Stomach (tissue), 4 donors: ENCODE data around the gene DBN1.

Source experiments
- EP300 ChIP-seq: sonication (generic); formaldehyde crosslinking; IDR thresholded peaks from one replicate; pipeline ENCODE4 v1.6.1; 2017; ENCODE audit warnings: antibody characterized with exemption
- POLR2A ChIP-seq, 4 donors: fragments of 450-650 bp; IDR thresholded peaks; one replicate each; pipeline ENCODE4 v1.6.1; 2016; ENCODE audit warnings: antibody characterized with exemption in 4 of 4, control low read depth in 2 of 4, mild to moderate bottlenecking in 1 of 4, moderate library complexity in 1 of 4
- TF ChIP-seq, protein P1 (sequence below), 7 experiments: fragments of 450-650 bp in 4 of 7; fragments of 200-600 bp in 3 of 7; sonication (generic) in 3 of 7; IDR thresholded peaks; one replicate each; pipeline ENCODE4 v1.5.1; 2016 to 2019; ENCODE audit warnings: antibody characterized with exemption in 7 of 7, control low read depth in 2 of 7, mild to moderate bottlenecking in 1 of 7

DNA sequence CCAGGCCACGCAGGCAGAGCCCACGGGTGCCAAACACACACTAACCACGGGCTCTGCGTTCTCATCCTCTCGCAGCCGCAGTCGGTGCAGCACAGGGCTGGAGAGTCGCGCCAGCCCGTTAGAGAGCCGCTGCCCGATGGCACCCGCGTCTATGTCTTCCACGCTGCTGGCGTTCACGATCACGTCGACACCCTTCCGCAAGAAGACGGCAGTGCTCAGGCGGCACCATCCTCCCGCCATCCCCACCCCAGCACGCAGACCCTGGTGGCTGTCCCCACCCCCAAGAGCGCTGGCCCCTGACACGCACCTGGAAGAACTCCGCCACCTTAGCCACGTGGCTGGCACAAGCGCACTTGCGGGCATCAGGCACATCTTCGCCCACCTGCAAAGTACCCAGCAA, 6.0 kb downstream of the DBN1 start:
- TF ChIP-seq, protein P1, sequence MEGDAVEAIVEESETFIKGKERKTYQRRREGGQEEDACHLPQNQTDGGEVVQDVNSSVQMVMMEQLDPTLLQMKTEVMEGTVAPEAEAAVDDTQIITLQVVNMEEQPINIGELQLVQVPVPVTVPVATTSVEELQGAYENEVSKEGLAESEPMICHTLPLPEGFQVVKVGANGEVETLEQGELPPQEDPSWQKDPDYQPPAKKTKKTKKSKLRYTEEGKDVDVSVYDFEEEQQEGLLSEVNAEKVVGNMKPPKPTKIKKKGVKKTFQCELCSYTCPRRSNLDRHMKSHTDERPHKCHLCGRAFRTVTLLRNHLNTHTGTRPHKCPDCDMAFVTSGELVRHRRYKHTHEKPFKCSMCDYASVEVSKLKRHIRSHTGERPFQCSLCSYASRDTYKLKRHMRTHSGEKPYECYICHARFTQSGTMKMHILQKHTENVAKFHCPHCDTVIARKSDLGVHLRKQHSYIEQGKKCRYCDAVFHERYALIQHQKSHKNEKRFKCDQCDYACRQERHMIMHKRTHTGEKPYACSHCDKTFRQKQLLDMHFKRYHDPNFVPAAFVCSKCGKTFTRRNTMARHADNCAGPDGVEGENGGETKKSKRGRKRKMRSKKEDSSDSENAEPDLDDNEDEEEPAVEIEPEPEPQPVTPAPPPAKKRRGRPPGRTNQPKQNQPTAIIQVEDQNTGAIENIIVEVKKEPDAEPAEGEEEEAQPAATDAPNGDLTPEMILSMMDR (IDR thresholded peaks at IDR 0.05) = no peak
- TF ChIP-seq EP300 = no peak
- TF ChIP-seq POLR2A (IDR thresholded peaks at IDR 0.05) = no peak
